Stimulated activated CD4-positive, alpha-beta T cell treated with anti-CD3 and anti-CD28 coated beads, Interleukin-15, amount 100 ng/mL, for 48 hours (primary cell): Measurements from ENCODE around the gene INPP4B.

ENCODE experiments used
- DNase-seq, 2 donors: peaks; one replicate each; pipeline ENCODE4 v3.0.0-alpha.2; 2020; ENCODE audit warnings: low read depth in 2 of 2

The INPP4B gene

GRCh38 chr4:142473218-142473959, 372.7 kb downstream of the INPP4B start:
- no peak for DNase-seq

- no peak for DNase-seq
Observed at GRCh38 chr4:142467088-142467487, 379.0 kb downstream of the INPP4B start.

GRCh38 chr4:142465526-142465925, 380.6 kb downstream of the INPP4B start:
- DNase-seq, result no peak

GRCh38 chr4:142463206-142463605, 382.9 kb downstream of the INPP4B start:
- DNase-seq, result no peak

GRCh38 chr4:142452161-142452855, 393.8 kb downstream of the INPP4B start:
- no peak for DNase-seq

GRCh38 chr4:142449771-142450373, 396.2 kb downstream of the INPP4B start:
- no peak for DNase-seq

- no peak for DNase-seq
Observed at GRCh38 chr4:142447009-142447408, 399.1 kb downstream of the INPP4B start.

- DNase-seq, result no peak
Observed at GRCh38 chr4:142443469-142443868, 402.6 kb downstream of the INPP4B start.

- DNase-seq, result no peak
Observed at GRCh38 chr4:142440093-142440492, 406.0 kb downstream of the INPP4B start.

GRCh38 chr4:142435599-142436235, 410.4 kb downstream of the INPP4B start:
- no peak for DNase-seq

GRCh38 chr4:142434519-142435224, 411.4 kb downstream of the INPP4B start:
- no peak for DNase-seq

- DNase-seq, result no peak
Observed at GRCh38 chr4:142428715-142429114, 417.4 kb downstream of the INPP4B start.

GRCh38 chr4:142427456-142427855, 418.6 kb downstream of the INPP4B start:
- DNase-seq, result no peak

GRCh38 chr4:142423861-142424260, 422.2 kb downstream of the INPP4B start:
- DNase-seq, result no peak

GRCh38 chr4:142420311-142421095, 425.6 kb downstream of the INPP4B start:
- DNase-seq, result no peak

- no peak for DNase-seq
Observed at GRCh38 chr4:142419712-142420111, 426.4 kb downstream of the INPP4B start.

GRCh38 chr4:142418697-142419096, 427.4 kb downstream of the INPP4B start:
- DNase-seq, result no peak

- no peak for DNase-seq
Observed at GRCh38 chr4:142416711-142417275, 429.3 kb downstream of the INPP4B start.

- DNase-seq, result no peak
Observed at GRCh38 chr4:142416121-142416520, 430.0 kb downstream of the INPP4B start.

- DNase-seq, result no peak
Observed at GRCh38 chr4:142414366-142414990, 431.6 kb downstream of the INPP4B start.
